ENCODE results near the gene OSBPL1A.

OSBPL1A gene

DNA sequence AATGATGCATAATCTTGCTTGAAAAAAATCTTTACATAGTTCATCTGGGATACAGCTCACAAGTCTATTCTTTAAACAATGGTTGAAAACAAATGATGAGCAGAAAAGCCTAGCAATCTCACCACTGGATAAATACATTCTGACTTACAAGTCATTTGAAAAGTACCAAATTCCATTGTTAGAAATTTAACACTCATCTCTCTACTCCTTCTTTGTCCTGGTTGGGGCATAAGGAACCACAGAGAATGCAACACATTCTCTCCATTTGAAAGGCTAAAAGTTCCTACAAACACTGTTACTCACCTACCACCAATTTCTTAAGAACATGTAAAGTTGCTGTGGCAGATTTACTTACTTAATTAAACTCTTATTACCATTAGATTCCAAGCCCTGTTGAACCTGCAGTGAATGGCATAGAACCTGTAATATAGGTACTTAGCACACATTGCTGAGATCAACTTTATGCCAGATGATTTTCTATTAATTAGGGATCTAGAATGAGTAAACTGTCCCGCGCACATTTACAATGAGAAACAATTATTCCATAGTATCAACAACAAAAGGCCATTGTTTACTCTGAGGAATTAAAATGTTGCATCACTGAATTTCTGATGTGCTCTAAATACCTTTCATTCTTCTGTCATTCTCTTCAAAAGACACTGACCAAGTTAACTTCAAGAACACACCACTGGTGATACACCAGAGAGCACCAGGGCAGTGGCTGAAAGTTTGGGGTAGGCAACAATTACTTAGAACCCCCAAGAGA is 189.2 kb downstream of the OSBPL1A start:
- DNase-seq = no peak

- DNase-seq = no peak
These were observed 192.7 kb downstream of the OSBPL1A start for GRCh38 chr18:24204904-24205303.

GRCh38 chr18:24201699-24202687 is 195.6 kb downstream of the OSBPL1A start:
- no peak for DNase-seq

- DNase-seq = no peak
These were observed 196.9 kb downstream of the OSBPL1A start for GRCh38 chr18:24200494-24201290.

- no peak for DNase-seq
These were observed 198.2 kb downstream of the OSBPL1A start for GRCh38 chr18:24199372-24199962.

DNA sequence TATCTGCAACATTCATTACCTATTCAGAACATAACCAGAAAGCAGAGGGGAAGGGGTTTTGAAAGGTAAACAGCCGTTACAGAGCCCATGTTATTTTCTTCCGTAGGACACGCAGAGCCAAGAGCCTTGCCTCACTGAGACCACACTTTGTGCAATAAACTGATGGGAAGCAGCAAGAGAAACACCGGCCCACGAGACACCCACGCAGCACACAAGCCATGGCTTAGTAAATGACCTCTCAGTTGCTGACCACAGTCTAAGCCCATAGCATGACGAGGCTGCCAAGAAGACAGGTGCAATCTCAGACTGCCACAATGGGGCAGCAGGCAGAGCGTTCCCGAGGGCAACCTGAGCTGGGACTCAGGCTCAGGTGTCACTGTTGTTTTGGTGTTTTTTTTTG is 199.2 kb downstream of the OSBPL1A start:
- no peak for DNase-seq

DNA sequence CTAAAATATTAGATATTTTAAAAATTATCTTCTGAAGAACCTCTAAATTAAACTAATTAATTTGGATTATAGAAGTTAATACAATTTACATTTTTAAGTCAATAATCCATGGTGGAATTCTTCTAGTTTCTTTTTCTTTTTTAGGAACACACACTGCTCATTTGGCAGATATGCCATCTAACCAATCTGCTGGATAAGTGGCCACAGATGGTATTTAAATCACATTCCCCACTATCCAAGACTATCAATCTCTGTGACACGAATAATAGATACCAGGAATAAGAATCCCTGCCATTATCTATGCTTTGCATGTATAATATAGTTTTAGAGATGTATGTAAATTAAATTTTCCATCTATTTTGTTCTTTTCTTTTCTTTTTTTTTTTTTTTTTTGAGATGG is 200.2 kb downstream of the OSBPL1A start:
- DNase-seq = no peak

DNA sequence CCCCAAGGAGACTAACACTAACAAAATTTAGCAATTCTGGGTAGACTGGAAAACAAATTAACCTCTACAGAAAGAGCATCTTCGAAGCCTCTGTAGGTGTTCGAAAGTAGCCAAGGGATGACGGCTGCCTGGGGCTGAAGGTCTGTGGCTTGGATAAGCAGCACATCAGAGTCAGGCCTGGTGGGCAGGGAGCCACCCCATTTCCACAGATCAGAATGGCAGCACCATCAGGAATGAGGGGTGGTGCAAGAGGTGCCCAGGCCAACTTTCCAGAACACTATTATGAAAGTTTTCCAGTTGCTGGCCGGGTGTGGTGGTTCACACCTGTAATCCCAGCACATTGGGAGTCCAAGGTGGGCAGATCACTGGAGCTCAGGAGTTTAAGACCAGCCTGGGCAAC is 200.9 kb downstream of the OSBPL1A start:
- DNase-seq = no peak

DNA sequence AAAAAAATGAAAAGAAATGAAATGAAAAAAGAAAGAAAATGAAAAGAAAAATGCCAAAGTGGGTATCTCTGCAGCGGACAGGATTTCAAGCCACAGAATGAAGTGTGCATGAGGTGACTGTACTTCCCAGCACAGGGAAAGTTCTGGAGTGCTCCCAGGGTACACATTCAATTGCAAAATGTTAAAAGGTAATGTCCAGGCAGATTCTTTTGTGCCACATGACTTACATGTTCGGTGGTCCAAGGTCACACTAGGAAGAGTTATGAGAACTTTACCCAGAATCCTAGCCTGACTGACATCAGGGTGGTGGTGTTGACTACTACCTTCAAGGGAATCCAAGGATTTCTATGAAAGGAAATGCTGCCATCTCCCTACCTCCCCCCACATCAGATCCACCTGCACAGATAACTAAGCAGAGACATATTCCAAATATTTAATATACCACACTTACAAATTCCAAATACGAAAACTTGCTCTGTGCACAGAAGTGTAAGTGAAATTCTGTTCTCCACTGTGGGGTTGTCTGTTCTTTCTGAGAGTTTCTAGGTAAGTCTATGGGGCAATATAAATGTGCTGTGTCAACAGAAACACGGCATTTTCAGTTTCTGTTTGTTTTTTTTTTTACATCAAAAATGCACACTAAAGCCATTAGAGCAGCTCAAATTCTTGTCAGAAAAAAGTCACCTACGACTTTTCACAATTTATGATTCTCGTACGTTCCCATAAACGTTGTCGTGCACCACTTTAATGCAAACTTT is 202.1 kb downstream of the OSBPL1A start:
- DNase-seq = no peak

- no peak for DNase-seq
These were observed 207.0 kb downstream of the OSBPL1A start for GRCh38 chr18:24190590-24190989.

GRCh38 chr18:24189664-24190346 is 207.8 kb downstream of the OSBPL1A start:
- no peak for DNase-seq

- no peak for DNase-seq
These were observed 208.6 kb downstream of the OSBPL1A start for GRCh38 chr18:24189007-24189528.

DNA sequence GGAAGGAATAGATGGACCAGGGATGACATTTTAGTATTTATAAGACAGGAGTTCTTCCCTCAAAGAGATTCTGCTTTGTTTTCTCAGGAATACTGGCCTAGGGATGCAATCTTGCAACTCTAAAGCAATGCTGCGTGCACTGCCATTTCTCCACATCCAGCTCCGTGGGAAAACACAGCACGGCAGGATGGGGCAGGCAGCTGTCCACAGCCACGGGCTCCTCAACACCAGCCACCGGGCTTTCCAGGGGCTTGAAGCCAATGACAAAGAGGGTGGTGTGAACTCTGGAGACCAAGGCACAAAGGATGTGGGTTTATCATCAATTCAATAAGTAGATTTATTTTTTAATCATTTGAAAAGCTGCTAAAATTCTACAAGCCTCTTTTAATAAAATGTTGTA is 209.5 kb downstream of the OSBPL1A start:
- DNase-seq = no peak

- no peak for DNase-seq
These were observed 209.9 kb downstream of the OSBPL1A start for GRCh38 chr18:24187689-24188088.

DNA sequence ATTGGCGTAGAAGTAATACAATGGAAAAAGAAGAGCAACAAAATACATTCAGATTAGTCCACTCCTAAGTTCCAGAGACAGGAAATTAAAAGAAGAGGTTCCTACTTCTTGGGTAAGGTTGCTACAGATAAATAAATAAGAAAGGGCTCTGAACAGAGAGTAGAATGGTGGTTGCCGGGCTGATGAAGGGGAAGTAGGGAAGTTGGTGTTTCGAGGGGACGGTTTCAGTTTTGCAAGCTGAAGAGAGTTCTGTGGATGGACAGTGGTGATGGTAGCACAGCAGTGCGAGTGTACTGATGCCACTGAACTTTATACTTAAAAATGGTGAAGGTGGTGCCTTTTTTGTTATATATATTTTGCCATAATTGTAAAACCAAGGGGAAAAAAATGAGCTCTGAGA is 210.6 kb downstream of the OSBPL1A start:
- DNase-seq = no peak

DNA sequence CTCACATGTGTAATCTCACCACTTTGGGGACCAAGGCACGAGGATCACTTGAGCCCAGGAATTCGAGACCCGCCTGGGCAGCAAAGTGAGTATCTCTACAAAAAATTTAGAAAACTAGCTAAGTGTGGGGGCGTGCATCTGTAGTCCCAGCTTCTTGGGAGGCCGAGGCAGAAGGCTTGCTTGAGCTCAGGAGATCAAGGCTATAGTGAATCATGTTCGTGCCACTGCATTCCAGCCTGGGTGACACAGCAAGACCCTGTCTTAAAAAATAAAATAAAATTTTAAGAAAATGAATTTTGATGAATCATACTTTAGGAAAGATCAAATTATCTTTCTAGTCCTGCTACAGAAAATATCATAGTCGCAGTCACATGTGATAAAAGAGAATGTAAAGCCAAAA is 211.8 kb downstream of the OSBPL1A start:
- DNase-seq = no peak

GRCh38 chr18:24181806-24182205 is 215.8 kb downstream of the OSBPL1A start:
- no peak for DNase-seq

- DNase-seq = no peak
These were observed 217.6 kb downstream of the OSBPL1A start for GRCh38 chr18:24180048-24180447.

GRCh38 chr18:24177499-24178133 is 220.0 kb downstream of the OSBPL1A start:
- DNase-seq = no peak

- no peak for DNase-seq
These were observed 220.8 kb downstream of the OSBPL1A start for GRCh38 chr18:24176727-24177416.

Data from DMS153 (cell line).